OCI-LY7 (cell line): ENCODE results near the gene NAV2. TPM values are rescaled to one million over a fixed set of nuclear protein-coding genes. Genes with fewer than 3 reads are reported as not detected.

Source experiments
- BruUV-seq: library from RNA; stranded (reverse); fragments of 400-500 nt; replicated peaks from 2 replicates; lab custom pipeline; 2021; lab: Mats Ljungman, UMichigan
- CTCF ChIA-PET: fragments of 300-600 bp; sonication (Branson Sonifier 250); formaldehyde crosslinking; loops from one replicate; lab custom pipeline; 2022; ENCODE audit warnings: antibody characterized with exemption; ENCODE audit not compliant: unreplicated experiment; lab: Charles Lee
- POLR2A ChIA-PET: fragments of 300-600 bp; sonication (Branson Sonifier 250); formaldehyde crosslinking; loops from one replicate; lab custom pipeline; 2022; ENCODE audit warnings: antibody characterized with exemption; lab: Charles Lee
- DNase-seq: peaks from one replicate; pipeline ENCODE4 v3.0.0-alpha.2; 2015; ENCODE audit warnings: low spot score
- H2AFZ ChIP-seq: fragments of 200-600 bp; sonication (generic), shearing (Covaris generic); 2 replicates; pipeline ENCODE4 v1.6.1; 2014; ENCODE audit warnings: mild to moderate bottlenecking, antibody characterized with exemption, low read length, moderate library complexity
- H3K27ac ChIP-seq: fragments of 200-600 bp; sonication (generic); 2 replicates; pipeline ENCODE4 v1.5.1; 2014; ENCODE audit warnings: mixed run types, low read depth, mild to moderate bottlenecking, moderate library complexity, low read length, inconsistent platforms; ENCODE audit not compliant: poor library complexity, severe bottlenecking
- H3K36me3 ChIP-seq: fragments of 200-600 bp; sonication (generic); 2 replicates; pipeline ENCODE4 v1.6.1; 2014; ENCODE audit warnings: mild to moderate bottlenecking, antibody characterized with exemption, low read length, moderate library complexity, mixed read lengths; ENCODE audit not compliant: insufficient read depth
- H3K4me1 ChIP-seq: fragments of 200-600 bp; sonication (generic); 2 replicates; pipeline ENCODE4 v1.5.1; 2014; ENCODE audit warnings: mild to moderate bottlenecking, low read length; ENCODE audit not compliant: insufficient read depth, poor library complexity, severe bottlenecking
- H3K4me2 ChIP-seq: fragments of 200-600 bp; sonication (generic); 2 replicates; pipeline ENCODE4 v1.6.1; 2014; ENCODE audit warnings: mild to moderate bottlenecking, low read length
- H3K4me3 ChIP-seq: fragments of 200-600 bp; sonication (generic); 2 replicates; pipeline ENCODE4 v1.5.1; 2014; ENCODE audit warnings: mild to moderate bottlenecking, low read depth, low read length; ENCODE audit not compliant: poor library complexity, severe bottlenecking
- H3K79me2 ChIP-seq: fragments of 200-600 bp; sonication (generic); 2 replicates; pipeline ENCODE4 v1.6.1; 2016; ENCODE audit warnings: low read depth, mild to moderate bottlenecking, low read length, moderate library complexity, mixed read lengths; ENCODE audit not compliant: insufficient read depth
- H3K9me2 ChIP-seq: fragments of 200-600 bp; sonication (generic); 2 replicates; pipeline ENCODE4 v1.6.1; 2016; ENCODE audit warnings: mild to moderate bottlenecking, low read length, mixed read lengths; ENCODE audit not compliant: insufficient read depth
- H3K9me3 ChIP-seq: fragments of 200-600 bp; sonication (generic); 2 replicates; pipeline ENCODE4 v1.6.1; 2014; ENCODE audit warnings: mild to moderate bottlenecking, mixed run types, low read length, mixed read lengths
- H4K20me1 ChIP-seq: fragments of 200-600 bp; sonication (generic); 2 replicates; pipeline ENCODE4 v1.6.1; 2014; ENCODE audit warnings: mild to moderate bottlenecking, antibody characterized with exemption, low read length, moderate library complexity, mixed read lengths; ENCODE audit not compliant: insufficient read depth
- EZH2phosphoT487 ChIP-seq: fragments of 200-600 bp; sonication (generic); IDR thresholded peaks from 2 replicates; pipeline ENCODE4 v1.6.1; 2018; ENCODE audit warnings: low read depth, borderline replicate concordance, mild to moderate bottlenecking, mixed run types, antibody characterized with exemption, low read length, moderate library complexity, mixed read lengths
- intact Hi-C: fragments of 100-400 bp; cut with micrococcal nuclease; formaldehyde crosslinking; loops from one replicate; pipeline ENCODE4 v1.10.0; 2022; ENCODE audit not compliant: unreplicated experiment
- total RNA-seq, 2 experiments: library from RNA; depleted of rRNA in 1 of 2; stranded (reverse); fragments of >200 nt in 1 of 2; shearing (Covaris generic) in 1 of 2; gene quantifications; 2 replicates each; pipeline ENCODE4 v1.2.3, GENCODE V29; 2014 to 2022
- TF ChIP-seq, protein P1 (sequence below): fragments of 200-600 bp; sonication (generic); conservative IDR thresholded peaks from 2 replicates; pipeline ENCODE4 v1.5.1; 2014; ENCODE audit warnings: mild to moderate bottlenecking, antibody characterized with exemption, low read length, moderate library complexity, mixed read lengths

NAV2 gene
- total RNA-seq, 2 experiments from 2014 or later = 0.06 to 0.68 TPM

DNA sequence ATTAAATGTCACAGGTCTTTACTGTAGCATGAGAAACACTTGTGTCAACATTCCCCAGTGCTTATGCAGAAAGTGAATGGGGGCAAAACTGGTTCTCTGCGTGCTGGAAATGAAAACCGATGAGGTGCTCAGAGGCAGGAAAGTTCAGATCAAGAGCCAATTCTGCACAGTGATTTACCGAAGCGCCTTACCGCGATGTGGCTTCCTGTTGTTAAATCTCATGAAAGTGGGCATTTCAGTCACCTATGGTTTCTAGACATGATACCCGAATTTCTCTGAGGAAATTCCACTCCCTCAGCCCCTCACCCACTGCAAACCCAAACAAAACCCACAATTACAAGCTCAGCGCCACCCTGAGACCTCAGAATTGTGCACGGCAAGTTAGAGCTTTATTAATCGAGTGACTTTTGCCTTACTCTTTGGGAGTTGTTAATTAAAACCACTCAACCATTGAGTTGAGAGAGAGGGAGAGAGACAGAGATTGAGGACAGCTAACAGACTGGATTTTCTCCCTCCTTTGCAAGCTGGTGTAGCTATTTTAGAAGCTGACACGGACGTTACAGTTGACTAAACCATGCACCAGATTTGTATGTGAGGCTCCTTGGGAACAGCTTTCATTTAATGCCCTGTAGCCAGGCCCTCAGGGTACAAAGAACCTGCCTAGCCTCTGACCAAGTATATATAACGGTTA lies 251.2 kb downstream of the NAV2 start:
- intact Hi-C loops = no loop called here
- POLR2A ChIA-PET = interaction anchor here (0.6 to 2.1 kb wide), 3 partner anchors 8 to 457 kb away, joined by 4 to 5 read pairs (median 4); no protein-coding TSS in a partner anchor

DNA sequence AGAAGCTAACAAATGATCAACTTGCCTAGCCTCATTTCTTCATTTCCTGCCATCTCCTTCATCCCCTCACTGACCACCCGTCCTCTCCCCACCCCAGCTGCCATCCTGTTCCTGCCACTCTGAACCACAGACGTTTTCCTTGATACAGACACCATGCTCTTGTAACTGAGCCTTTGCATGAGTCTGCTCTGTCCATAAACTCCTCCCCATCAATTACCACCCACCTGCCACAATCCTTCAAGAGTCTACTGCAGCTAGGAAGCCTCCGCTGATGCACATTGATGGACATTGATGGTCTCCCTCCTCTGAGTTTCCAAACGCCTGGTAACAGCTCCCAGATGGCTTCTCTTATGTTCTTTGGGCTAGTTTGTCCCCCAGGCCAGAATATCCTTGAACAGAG lies 253.8 kb downstream of the NAV2 start:
- no TSS peak for BruUV-seq
- CTCF ChIA-PET = no interaction called here

More for the DNA sequence above, 251.2 kb downstream of the NAV2 start:
- no peaks in the 10 kb centered on the region for H3K36me3 ChIP-seq
- no peaks in the 10 kb centered on the region for H3K9me3 ChIP-seq
- H4K20me1 ChIP-seq = no peaks in the 10 kb centered on the region
- no peak for DNase-seq
- BruUV-seq = no TSS peak
- no peak for TF ChIP-seq EZH2phosphoT487
- TF ChIP-seq, protein P1, sequence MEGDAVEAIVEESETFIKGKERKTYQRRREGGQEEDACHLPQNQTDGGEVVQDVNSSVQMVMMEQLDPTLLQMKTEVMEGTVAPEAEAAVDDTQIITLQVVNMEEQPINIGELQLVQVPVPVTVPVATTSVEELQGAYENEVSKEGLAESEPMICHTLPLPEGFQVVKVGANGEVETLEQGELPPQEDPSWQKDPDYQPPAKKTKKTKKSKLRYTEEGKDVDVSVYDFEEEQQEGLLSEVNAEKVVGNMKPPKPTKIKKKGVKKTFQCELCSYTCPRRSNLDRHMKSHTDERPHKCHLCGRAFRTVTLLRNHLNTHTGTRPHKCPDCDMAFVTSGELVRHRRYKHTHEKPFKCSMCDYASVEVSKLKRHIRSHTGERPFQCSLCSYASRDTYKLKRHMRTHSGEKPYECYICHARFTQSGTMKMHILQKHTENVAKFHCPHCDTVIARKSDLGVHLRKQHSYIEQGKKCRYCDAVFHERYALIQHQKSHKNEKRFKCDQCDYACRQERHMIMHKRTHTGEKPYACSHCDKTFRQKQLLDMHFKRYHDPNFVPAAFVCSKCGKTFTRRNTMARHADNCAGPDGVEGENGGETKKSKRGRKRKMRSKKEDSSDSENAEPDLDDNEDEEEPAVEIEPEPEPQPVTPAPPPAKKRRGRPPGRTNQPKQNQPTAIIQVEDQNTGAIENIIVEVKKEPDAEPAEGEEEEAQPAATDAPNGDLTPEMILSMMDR = no peak
- no peak overlapping the region for H2AFZ ChIP-seq
- H3K27ac ChIP-seq = no peak overlapping the region
- CTCF ChIA-PET = interaction anchor here (1.6 kb wide), 1 partner anchor 13 kb away, joined by 5 read pairs; no protein-coding TSS in a partner anchor
- H3K4me3 ChIP-seq = no peak overlapping the region
- no peaks in the 10 kb centered on the region for H3K79me2 ChIP-seq
- no peaks in the 10 kb centered on the region for H3K9me2 ChIP-seq
- H3K4me2 ChIP-seq = no peak overlapping the region
- no peaks in the 10 kb centered on the region for H3K4me1 ChIP-seq

More for the DNA sequence above, 253.8 kb downstream of the NAV2 start:
- TF ChIP-seq, protein P1 = no peak
- TF ChIP-seq EZH2phosphoT487 = no peak
- POLR2A ChIA-PET = no interaction called here
- no peak for DNase-seq
- peaks cover 3% of the 10 kb centered on the region for H3K4me1 ChIP-seq
- no peaks in the 10 kb centered on the region for H3K36me3 ChIP-seq
- no peaks in the 10 kb centered on the region for H4K20me1 ChIP-seq
- H3K9me2 ChIP-seq = no peaks in the 10 kb centered on the region
- no peak overlapping the region for H3K4me3 ChIP-seq
- no peak overlapping the region for H3K27ac ChIP-seq
- H2AFZ ChIP-seq = no peak overlapping the region
- no peaks in the 10 kb centered on the region for H3K79me2 ChIP-seq
- intact Hi-C loops = no loop called here
- H3K9me3 ChIP-seq = no peaks in the 10 kb centered on the region
- H3K4me2 ChIP-seq = no peak overlapping the region
